GM12878 (cell line): Measurements from ENCODE around the gene NFYC. TPM values are rescaled to one million over a fixed set of nuclear protein-coding genes. Genes with fewer than 3 reads are reported as not detected.
"Not testable (repeated sequence)": the region's sequence is repeated elsewhere in the genome, so short reads cannot be mapped to it uniquely, and the experiment has no call there.

Experiments
- ATAC-seq: fragments of 200-7000 bp; cut with Tn5 transposase; 3 replicates; pipeline ENCODE4 v1.9.1; 2020; ENCODE audit warnings: mild to moderate bottlenecking, moderate library complexity
- BruUV-seq: library from RNA; stranded (reverse); fragments of 400-500 nt; replicated peaks from 2 replicates; lab custom pipeline; 2021; lab: Mats Ljungman, UMichigan
- CTCF ChIA-PET: fragments of 300-600 bp; sonication (Branson Sonifier 250); formaldehyde crosslinking; extraction: SDS; loops from one replicate; lab custom pipeline; 2021; ENCODE audit warnings: inconsistent platforms; lab: Yijun Ruan, JAX
- POLR2A ChIA-PET: fragments of 350-600 bp; formaldehyde crosslinking; extraction: SDS; loops from one replicate; lab custom pipeline; 2021; ENCODE audit warnings: inconsistent platforms; lab: Charles Lee
- RAD21 ChIA-PET: fragments of 300-600 bp; sonication (Branson Sonifier 250); formaldehyde crosslinking; loops from one replicate; lab custom pipeline; 2023; ENCODE audit warnings: antibody characterized with exemption; ENCODE audit not compliant: unreplicated experiment; lab: Charles Lee
- SMC1A ChIA-PET: fragments of 300-600 bp; sonication (Branson Sonifier 250); formaldehyde crosslinking; loops from one replicate; lab custom pipeline; 2023; ENCODE audit not compliant: unreplicated experiment, uncharacterized antibody; lab: Charles Lee
- DNase-seq: peaks from one replicate; pipeline ENCODE4 v3.0.0-alpha.2; 2011; ENCODE audit warnings: low read depth, low spot score
- FAIRE-seq: peaks from 3 replicates; lab custom pipeline; 2011; peaks lifted over from hg19 to GRCh38; lab: Jason Lieb, UNC
- H2AFZ ChIP-seq: 2 replicates; pipeline ENCODE4 v1.6.0; 2011; ENCODE audit warnings: low read depth, low read length, control low read depth; ENCODE audit not compliant: control insufficient read depth
- H3K27ac ChIP-seq: 2 replicates; pipeline ENCODE4 v1.5.1; 2011; ENCODE audit warnings: control low read depth; ENCODE audit not compliant: control insufficient read depth, insufficient read depth
- H3K27me3 ChIP-seq, 2 experiments: replicated peaks in 1 of 2; 2 replicates each; pipeline versions ENCODE4 v1.6.0 to v1.6.1; 2011; ENCODE audit warnings: low read length in 1 of 2; ENCODE audit not compliant: control insufficient read depth in 2 of 2, insufficient read depth in 2 of 2
- H3K36me3 ChIP-seq, 2 experiments: 2 replicates each; pipeline ENCODE4 v1.5.1; 2011; ENCODE audit warnings: low read length in 1 of 2; ENCODE audit not compliant: control insufficient read depth in 2 of 2, insufficient read depth in 2 of 2
- H3K4me1 ChIP-seq: 2 replicates; pipeline ENCODE4 v1.6.1; 2011; ENCODE audit warnings: mild to moderate bottlenecking, low read length, moderate library complexity, mixed read lengths; ENCODE audit not compliant: control insufficient read depth, insufficient read depth
- H3K4me2 ChIP-seq: 2 replicates; pipeline ENCODE4 v1.6.0; 2011; ENCODE audit warnings: control low read depth; ENCODE audit not compliant: control insufficient read depth, insufficient read depth
- H3K4me3 ChIP-seq: fragments of 200-600 bp; sonication (generic); 2 replicates; pipeline ENCODE4 v1.5.1; 2016
- H3K79me2 ChIP-seq: 2 replicates; pipeline ENCODE4 v1.6.0; 2011; ENCODE audit warnings: low read length; ENCODE audit not compliant: control insufficient read depth, insufficient read depth
- H3K9ac ChIP-seq: 2 replicates; pipeline ENCODE4 v1.8.0; 2011; ENCODE audit warnings: low read length, control low read depth, mixed read lengths; ENCODE audit not compliant: control insufficient read depth, insufficient read depth
- H3K9me3 ChIP-seq: replicated peaks from 3 replicates; pipeline ENCODE4 v1.5.1; 2011; ENCODE audit warnings: mild to moderate bottlenecking, low read length; ENCODE audit not compliant: control insufficient read depth, insufficient read depth
- H4K20me1 ChIP-seq: 2 replicates; pipeline ENCODE4 v1.6.0; 2011; ENCODE audit not compliant: control insufficient read depth, insufficient read depth
- BHLHE40 ChIP-seq, 2 experiments: fragments of 450-650 bp in 1 of 2; IDR thresholded peaks; 2 replicates each; pipeline ENCODE4 v1.6.1; 2011 to 2017; ENCODE audit warnings: low read depth in 2 of 2, borderline replicate concordance in 1 of 2, improper control_type of control experiment in 1 of 2, low read length in 1 of 2, mild to moderate bottlenecking in 1 of 2
- DPF2 ChIP-seq: fragments of 450-650 bp; IDR thresholded peaks from 2 replicates; pipeline ENCODE4 v1.6.1; 2017; ENCODE audit warnings: mild to moderate bottlenecking
- EED ChIP-seq: sonication (generic); IDR thresholded peaks from 2 replicates; pipeline ENCODE4 v1.6.1; 2016; ENCODE audit warnings: antibody characterized with exemption, low read depth
- IKZF1 ChIP-seq: fragments of 450-650 bp; conservative IDR thresholded peaks from 2 replicates; pipeline ENCODE4 v1.6.1; 2017; ENCODE audit warnings: antibody characterized with exemption, mild to moderate bottlenecking
- IKZF2 ChIP-seq, 2 experiments: fragments of 450-650 bp; IDR thresholded peaks; 2 replicates each; pipeline ENCODE4 v1.6.1; 2017; ENCODE audit warnings: mild to moderate bottlenecking in 2 of 2, moderate library complexity in 2 of 2
- MTA2 ChIP-seq: fragments of 450-650 bp; IDR thresholded peaks from 2 replicates; pipeline ENCODE4 v1.6.1; 2016; ENCODE audit warnings: low read depth, mild to moderate bottlenecking, moderate library complexity
- NR2F1 ChIP-seq: fragments of 450-650 bp; conservative IDR thresholded peaks from 2 replicates; pipeline ENCODE4 v1.6.1; 2017; ENCODE audit warnings: mild to moderate bottlenecking
- WGBS: methylation state at CpG from one replicate; pipeline ENCODE4 v1.1.6; 2016; ENCODE audit warnings: low lambda C conversion rate; ENCODE audit not compliant: insufficient replicate concordance, insufficient coverage; ENCODE audit errors: missing lambda C conversion rate; 5-methylcytosine and 5-hydroxymethylcytosine counted together
- in situ Hi-C: fragments of 300-500 bp; cut with MboI; formaldehyde crosslinking; loops from 9 replicates; pipeline ENCODE4 v1.14.3; 2018; ENCODE audit warnings: mixed read lengths
- intact Hi-C: fragments of 100-400 bp; cut with micrococcal nuclease; formaldehyde crosslinking; loops from one replicate; pipeline ENCODE4 v1.14.2; 2022; ENCODE audit not compliant: unreplicated experiment
- polyA plus RNA-seq, 11 experiments: library from polyadenylated mRNA; depleted of rRNA in 4 of 11; unstranded in 6 of 11; stranded (reverse) in 5 of 11; fragments of >200 nt; fragmentation: Nextera tagmentation in 4 of 11; fragmentation: Illumina TruSeq in 1 of 11; extraction: Ambion mirVana in 4 of 11; extraction: Trizol in 1 of 11; gene quantifications; 1 replicate in 1 of 11; 2 replicates in 10 of 11; pipeline versions ENCODE4 v1.2.1 to v1.2.3, GENCODE V29; 2011 to 2016; ENCODE audit warnings: inconsistent platforms in 2 of 11, missing spikeins in 2 of 11, low read depth in 1 of 11
- total RNA-seq, 4 experiments: library from RNA; depleted of rRNA in 3 of 4; stranded (reverse); fragments of >200 nt in 3 of 4; fragmentation: Illumina TruSeq in 1 of 4; extraction: Trizol in 1 of 4; gene quantifications; 2 replicates each; pipeline versions ENCODE4 v1.2.1 to v1.2.3, GENCODE V29; 2013 to 2021
- TF ChIP-seq, protein P1 (sequence below): fragments of 450-650 bp; IDR thresholded peaks from 2 replicates; pipeline ENCODE4 v1.6.1; 2017; ENCODE audit warnings: mild to moderate bottlenecking, low read depth, inconsistent platforms; ENCODE audit not compliant: poor library complexity, severe bottlenecking
- TF ChIP-seq, protein P2 (sequence below): fragments of 450-650 bp; IDR thresholded peaks from 2 replicates; pipeline ENCODE4 v1.6.1; 2017; ENCODE audit warnings: low read depth, mild to moderate bottlenecking, moderate library complexity

The NFYC gene
- total and polyA plus RNA-seq, 10 of the 15 experiments (the other 5 are each of a cell fraction or from before 2014, with no cell fraction given): 4.3 to 84.2 (median 58.3) TPM

DNA sequence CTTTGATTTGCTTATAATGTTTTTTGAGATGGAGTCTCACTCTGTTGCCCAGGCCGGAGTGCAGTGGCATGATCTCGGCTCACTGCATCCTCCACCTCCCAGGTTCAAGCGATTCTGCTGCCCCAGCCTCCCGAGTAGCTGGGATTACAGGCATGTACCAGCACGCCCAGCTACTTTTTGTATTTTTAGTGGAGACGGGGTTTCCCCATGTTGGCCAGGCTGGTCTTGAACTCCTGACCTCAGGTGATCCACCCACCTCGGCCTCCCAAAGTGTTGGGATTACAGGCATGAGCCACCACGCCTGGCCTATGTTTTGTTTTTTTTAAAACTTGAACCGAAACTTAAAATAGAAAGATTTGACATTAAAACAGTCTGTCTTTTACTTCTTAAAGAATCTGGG lies 11.3 kb downstream of the NFYC start:
- ChIA-PET SMC1A (interaction anchor here (1.2 to 7.3 kb wide), 7 partner anchors 8 to 51 kb away, joined by 4 to 108 read pairs (median 9); partner anchors contain the start of gene NFYC), POLR2A (interaction anchor here (0.7 to 12.7 kb wide), 5 partner anchors 8 to 1096 kb away, joined by 3 to 244 read pairs (median 3); partner anchors contain the start of gene NFYC), RAD21 (interaction anchor here (0.7 to 7.3 kb wide), 5 partner anchors 8 to 75 kb away, joined by 3 to 67 read pairs (median 14); partner anchors contain the start of gene NFYC), CTCF (interaction anchor here (1.1 to 7.9 kb wide), 4 partner anchors 9 to 57 kb away, joined by 3 to 51 read pairs (median 8); partner anchors contain the start of gene NFYC)
- H3K36me3 ChIP-seq, FAIRE-seq, H3K27me3 ChIP-seq, ATAC-seq, in situ Hi-C loops, intact Hi-C loops, DNase-seq, BruUV-seq, H4K20me1 ChIP-seq, H3K9me3 ChIP-seq, H2AFZ ChIP-seq: not testable (repeated sequence)
- H3K4me3 ChIP-seq: 0 out of 2 replicates have a peak overlapping the region, but pooled peaks have one; percentile 18
- 0 out of 2 replicates have a peak overlapping the region, but pooled peaks have one; percentile 2 for H3K9ac ChIP-seq
- H3K79me2 ChIP-seq: peaks cover 96% of the 10 kb centered on the region
- H3K27ac ChIP-seq: peak overlapping the region; percentile 71
- 17% methylated on average over 9 of the region's 9 CpGs for WGBS
- 0 out of 2 replicates have a peak, but pooled peaks have one; percentile 14 for TF ChIP-seq MTA2
- TF ChIP-seq, protein P1, sequence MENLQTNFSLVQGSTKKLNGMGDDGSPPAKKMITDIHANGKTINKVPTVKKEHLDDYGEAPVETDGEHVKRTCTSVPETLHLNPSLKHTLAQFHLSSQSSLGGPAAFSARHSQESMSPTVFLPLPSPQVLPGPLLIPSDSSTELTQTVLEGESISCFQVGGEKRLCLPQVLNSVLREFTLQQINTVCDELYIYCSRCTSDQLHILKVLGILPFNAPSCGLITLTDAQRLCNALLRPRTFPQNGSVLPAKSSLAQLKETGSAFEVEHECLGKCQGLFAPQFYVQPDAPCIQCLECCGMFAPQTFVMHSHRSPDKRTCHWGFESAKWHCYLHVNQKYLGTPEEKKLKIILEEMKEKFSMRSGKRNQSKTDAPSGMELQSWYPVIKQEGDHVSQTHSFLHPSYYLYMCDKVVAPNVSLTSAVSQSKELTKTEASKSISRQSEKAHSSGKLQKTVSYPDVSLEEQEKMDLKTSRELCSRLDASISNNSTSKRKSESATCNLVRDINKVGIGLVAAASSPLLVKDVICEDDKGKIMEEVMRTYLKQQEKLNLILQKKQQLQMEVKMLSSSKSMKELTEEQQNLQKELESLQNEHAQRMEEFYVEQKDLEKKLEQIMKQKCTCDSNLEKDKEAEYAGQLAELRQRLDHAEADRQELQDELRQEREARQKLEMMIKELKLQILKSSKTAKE: peak; percentile 75
- peak; percentile 33; the same call in 1 of the 2 replicates for TF ChIP-seq EED
- TF ChIP-seq DPF2: peak; percentile 46; the same call in 1 of the 2 replicates
- peak in 1 of 2 experiments; percentile 85; a peak in 2 of 4 replicates for TF ChIP-seq BHLHE40 (IDR thresholded peaks at IDR 0.05; ENCODE audit: borderline replicate concordance in 1 of 2, low read depth in 2 of 2, low read length in 1 of 2)
- TF ChIP-seq IKZF2 (IDR thresholded peaks at IDR 0.05): peak; percentile 61 to 65; a peak in 2 of 4 replicates
- TF ChIP-seq NR2F1: peak; percentile 88
- TF ChIP-seq, protein P2, sequence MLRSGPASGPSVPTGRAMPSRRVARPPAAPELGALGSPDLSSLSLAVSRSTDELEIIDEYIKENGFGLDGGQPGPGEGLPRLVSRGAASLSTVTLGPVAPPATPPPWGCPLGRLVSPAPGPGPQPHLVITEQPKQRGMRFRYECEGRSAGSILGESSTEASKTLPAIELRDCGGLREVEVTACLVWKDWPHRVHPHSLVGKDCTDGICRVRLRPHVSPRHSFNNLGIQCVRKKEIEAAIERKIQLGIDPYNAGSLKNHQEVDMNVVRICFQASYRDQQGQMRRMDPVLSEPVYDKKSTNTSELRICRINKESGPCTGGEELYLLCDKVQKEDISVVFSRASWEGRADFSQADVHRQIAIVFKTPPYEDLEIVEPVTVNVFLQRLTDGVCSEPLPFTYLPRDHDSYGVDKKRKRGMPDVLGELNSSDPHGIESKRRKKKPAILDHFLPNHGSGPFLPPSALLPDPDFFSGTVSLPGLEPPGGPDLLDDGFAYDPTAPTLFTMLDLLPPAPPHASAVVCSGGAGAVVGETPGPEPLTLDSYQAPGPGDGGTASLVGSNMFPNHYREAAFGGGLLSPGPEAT: peak; percentile 56; the same call in 1 of the 2 replicates
- TF ChIP-seq IKZF1: peak; percentile 56
- H3K4me1 ChIP-seq: peaks cover 44% of the 10 kb centered on the region
- peak overlapping the region; percentile 65 for H3K4me2 ChIP-seq
